BJ (cell line): Measurements from ENCODE around the gene IPO4. TPM values are rescaled to one million over a fixed set of nuclear protein-coding genes. Genes with fewer than 3 reads are reported as not detected.

Experiments used
- CTCF ChIA-PET: fragments of 350-600 bp; formaldehyde crosslinking; extraction: SDS; loops from one replicate; lab custom pipeline; 2021; ENCODE audit warnings: antibody characterized with exemption, inconsistent platforms; lab: Yijun Ruan, JAX
- POLR2A ChIA-PET: fragments of 300-600 bp; sonication (Branson Sonifier 250); formaldehyde crosslinking; extraction: SDS; loops from one replicate; lab custom pipeline; 2021; ENCODE audit warnings: antibody characterized with exemption; lab: Charles Lee
- DNase-seq: peaks from one replicate; pipeline ENCODE4 v3.0.0-alpha.2; 2011; ENCODE audit warnings: low read depth
- H3K27me3 ChIP-seq: 2 replicates; pipeline ENCODE4 v1.6.0; 2011; ENCODE audit warnings: low read length; ENCODE audit not compliant: control insufficient read depth, insufficient read depth
- H3K36me3 ChIP-seq: 2 replicates; pipeline ENCODE4 v1.5.1; 2011; ENCODE audit warnings: low read length; ENCODE audit not compliant: control insufficient read depth, insufficient read depth
- H3K4me3 ChIP-seq: 2 replicates; pipeline ENCODE4 v1.5.1; 2011; ENCODE audit warnings: low read depth, mild to moderate bottlenecking, control low read depth, low read length
- CTCF ChIP-seq: IDR thresholded peaks from 2 replicates; pipeline ENCODE4 v1.5.1; 2011; ENCODE audit warnings: low read depth, mild to moderate bottlenecking, control low read depth, inconsistent platforms, low read length, moderate library complexity; ENCODE audit not compliant: insufficient read depth
- polyA plus RNA-seq: library from polyadenylated mRNA; depleted of rRNA; stranded (reverse); fragments of >200 nt; gene quantifications from 2 replicates; pipeline ENCODE4 v1.2.3, GENCODE V29; 2011

IPO4 gene
- polyA plus RNA-seq, 1 experiment, result 26.8 TPM

DNA sequence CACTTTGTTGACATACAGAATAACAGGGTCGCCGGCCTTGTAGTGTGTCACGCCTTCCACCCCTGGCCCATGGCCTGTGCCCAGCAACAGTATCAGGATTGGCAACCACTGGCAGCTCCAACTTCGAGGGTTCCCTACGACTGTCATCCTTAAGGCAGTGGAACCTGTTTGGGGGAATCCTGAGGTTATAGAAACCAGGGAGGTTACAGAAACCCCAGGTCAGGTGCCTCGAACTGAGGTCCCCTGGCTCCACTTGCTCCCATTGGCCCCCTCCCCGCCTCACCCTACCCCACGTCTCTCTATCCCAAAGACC lies 6.2 kb upstream of the IPO4 start:
- no peak for TF ChIP-seq CTCF
- POLR2A ChIA-PET, result no interaction called here

DNA sequence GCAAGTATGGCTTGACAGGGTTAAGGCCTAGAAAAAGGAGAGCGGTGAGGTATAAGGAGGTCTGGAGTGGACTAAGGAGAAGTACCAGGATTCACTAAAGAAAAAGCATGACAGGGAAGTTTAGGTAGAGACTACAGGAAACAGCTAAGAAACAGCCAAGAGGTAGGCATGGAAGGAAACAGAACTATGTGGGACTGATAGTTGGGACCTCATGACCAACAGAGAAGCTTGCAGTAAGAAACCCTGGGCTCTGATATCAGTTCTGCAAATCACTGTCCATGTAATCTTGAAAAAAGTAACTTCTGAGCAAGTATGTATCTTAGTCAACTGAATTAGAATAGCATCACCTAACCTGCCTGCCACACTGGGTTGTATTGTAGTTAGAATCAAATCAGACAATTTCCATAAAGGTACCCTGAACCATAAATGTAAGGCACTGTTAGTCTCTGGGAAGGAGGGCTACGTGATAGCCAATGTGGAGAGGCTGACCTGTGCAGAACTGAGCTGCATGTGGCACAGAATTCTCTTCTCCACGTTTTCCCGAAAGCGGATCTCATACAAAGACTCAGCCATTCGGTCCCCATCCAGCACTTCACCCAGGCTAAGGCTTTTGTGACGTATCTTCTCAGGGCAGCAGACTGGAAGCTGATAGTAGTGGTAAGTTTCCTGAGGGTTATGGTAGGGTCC lies 5.7 kb upstream of the IPO4 start:
- H3K4me3 ChIP-seq, result peak overlapping the region; percentile 87
- CTCF ChIA-PET, result no interaction called here
- TF ChIP-seq CTCF, result no peak
- POLR2A ChIA-PET, result no interaction called here
- no peak for DNase-seq
- peaks cover 7% of the 10 kb centered on the region for H3K36me3 ChIP-seq
- no peaks in the 10 kb centered on the region for H3K27me3 ChIP-seq

More for the DNA sequence above, 6.2 kb upstream of the IPO4 start:
- CTCF ChIA-PET, result no interaction called here
- Histone ChIP-seq H3K36me3 (peaks cover 7% of the 10 kb centered on the region), H3K27me3 (no peaks in the 10 kb centered on the region), H3K4me3 (peak overlapping the region; percentile 87)
- no peak for DNase-seq

GRCh38 chr14:24192933-24193332 lies 4.3 kb upstream of the IPO4 start:
- H3K36me3 ChIP-seq, result peaks cover 7% of the 10 kb centered on the region
- no peak for DNase-seq
- H3K27me3 ChIP-seq, result no peaks in the 10 kb centered on the region
- ChIA-PET CTCF (no interaction called here), POLR2A (no interaction called here)
- no peak overlapping the region for H3K4me3 ChIP-seq
- TF ChIP-seq CTCF, result no peak

DNA sequence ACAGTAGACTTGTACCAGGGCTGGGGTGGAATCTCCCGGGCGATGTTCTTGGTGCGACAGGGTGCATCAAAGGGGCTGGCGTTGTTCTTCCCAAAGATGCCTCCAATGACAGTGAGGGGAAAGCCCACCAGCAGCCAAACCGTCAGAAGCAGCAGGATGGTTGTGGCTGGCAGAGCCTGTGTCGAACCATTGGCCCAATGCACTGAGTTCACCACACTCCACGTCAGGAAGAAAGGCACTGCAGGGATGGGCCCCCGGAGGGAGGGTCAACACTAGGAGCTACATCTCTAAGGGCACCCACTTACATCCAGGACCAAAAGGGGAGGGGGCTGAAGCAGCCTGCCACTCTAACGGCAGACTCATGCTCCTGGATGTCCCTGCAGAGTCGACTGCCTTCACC lies 1.8 kb upstream of the IPO4 start:
- ChIA-PET CTCF (no interaction called here), POLR2A (no interaction called here)
- Histone ChIP-seq H3K4me3 (no peak overlapping the region), H3K36me3 (peaks cover 21% of the 10 kb centered on the region), H3K27me3 (no peaks in the 10 kb centered on the region)
- DNase-seq, result no peak
- no peak for TF ChIP-seq CTCF

- Histone ChIP-seq H3K4me3 (no peak overlapping the region), H3K27me3 (no peaks in the 10 kb centered on the region), H3K36me3 (peaks cover 26% of the 10 kb centered on the region)
- ChIA-PET CTCF (interaction anchor here (0.7 to 2.7 kb wide), 3 partner anchors 28 to 144 kb away, joined by 3 to 18 read pairs (median 5); partner anchors contain the start of gene IRF9), POLR2A (no interaction called here)
- TF ChIP-seq CTCF, result no peak
- DNase-seq, result no peak
These were observed 844 bp upstream of the IPO4 start for GRCh38 chr14:24189460-24189859.
